Activated T-cell treated with anti-CD3 and anti-CD28 coated beads, Interleukin-2, amount 50 U/mL, for 72 hours (primary cell): ENCODE data around the gene CDT1. TPM values are rescaled to one million over a fixed set of nuclear protein-coding genes. Genes with fewer than 3 reads are reported as not detected.

Source experiments
- ATAC-seq, 2 donors: fragments of 150-1000 bp; cut with Tn5 transposase; replicated peaks in 1 of 2; 2 replicates each; pipeline ENCODE4 v1.10.0; 2021; ENCODE audit warnings: moderate library complexity in 2 of 2, mild to moderate bottlenecking in 1 of 2
- DNase-seq, 2 donors: peaks; one replicate each; pipeline ENCODE4 v3.0.0; 2021 to 2022; ENCODE audit warnings: mixed read lengths in 1 of 2
- H3K27ac Mint-ChIP-seq: one replicate; pipeline ENCODE4 v1.8.0; 2022; ENCODE audit warnings: mild to moderate bottlenecking, moderate library complexity, mixed read lengths
- H3K27me3 Mint-ChIP-seq: one replicate; pipeline ENCODE4 v1.8.0; 2022; ENCODE audit warnings: low read depth, mixed read lengths
- H3K36me3 Mint-ChIP-seq, 2 donors: one replicate each; pipeline ENCODE4 v1.8.0; 2022; ENCODE audit warnings: mixed read lengths in 2 of 2, mild to moderate bottlenecking in 1 of 2; ENCODE audit not compliant: insufficient read depth in 2 of 2
- H3K4me1 Mint-ChIP-seq: one replicate; pipeline ENCODE4 v1.8.0; 2022; ENCODE audit warnings: low read depth, mixed read lengths
- H3K4me3 Mint-ChIP-seq, 2 donors: one replicate each; pipeline ENCODE4 v1.8.0; 2022; ENCODE audit warnings: mild to moderate bottlenecking in 2 of 2, mixed read lengths in 2 of 2, moderate library complexity in 2 of 2
- H3K9me3 Mint-ChIP-seq, 2 donors: one replicate each; pipeline ENCODE4 v1.8.0; 2022; ENCODE audit warnings: mixed read lengths in 2 of 2
- total RNA-seq, 2 donors: library from RNA; stranded (reverse); gene quantifications; one replicate each; pipeline ENCODE4 v1.2.3, GENCODE V29; 2022

CDT1 gene
- total RNA-seq = 100 to 1,000 TPM; 167 to 172 TPM

DNA sequence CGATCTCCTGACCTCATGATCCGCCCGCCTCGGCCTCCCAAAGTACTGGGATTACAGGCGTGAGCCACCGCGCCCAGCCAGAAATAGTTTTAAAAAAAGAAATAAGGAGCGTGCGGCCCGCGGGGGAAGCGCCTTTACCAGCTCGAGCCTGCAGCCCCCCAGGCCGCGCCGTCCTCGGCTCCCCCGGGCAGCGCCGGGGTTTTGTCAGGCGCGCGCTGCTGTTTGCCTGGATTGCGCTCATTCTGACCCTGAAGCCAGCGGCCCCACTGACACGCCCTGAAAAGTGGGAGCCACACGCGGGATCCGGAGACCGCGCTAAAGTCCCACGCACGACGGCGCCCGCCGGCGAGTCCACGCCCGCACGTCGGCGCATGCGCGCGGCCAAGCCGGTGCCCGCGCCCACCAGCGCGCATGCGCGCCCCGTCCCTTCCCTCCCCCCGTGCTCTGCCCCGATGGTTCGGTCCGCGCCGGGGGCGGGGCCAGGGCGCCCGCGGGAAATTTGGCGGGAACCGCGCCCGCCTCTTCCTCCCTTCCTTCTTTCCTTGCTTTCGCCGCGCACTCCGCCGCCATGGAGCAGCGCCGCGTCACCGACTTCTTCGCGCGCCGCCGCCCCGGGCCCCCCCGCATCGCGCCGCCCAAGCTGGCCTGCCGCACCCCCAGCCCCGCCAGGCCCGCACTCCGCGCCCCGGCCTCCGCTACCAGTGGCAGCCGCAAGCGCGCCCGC is at the start of gene CDT1:
TSS of gene CDT1 (plus strand) at position 526 of the 724 bp plus-strand sequence. CDS start at position 569, 43 bp downstream.
- peak; percentile 80 to 92 for DNase-seq
- Mint-ChIP-seq H3K27ac (peak within 1 kb of the TSS; percentile 95), H3K36me3 (no peaks in the 10 kb centered on the region), H3K4me1 (peaks cover 28% of the 10 kb centered on the region), H3K9me3 (no peaks in the 10 kb centered on the region), H3K27me3 (no peaks in the 10 kb centered on the region), H3K4me3 (peak within 1 kb of the TSS; percentile 88 to 89)
- ATAC-seq = peak; percentile 49 to 55

DNA sequence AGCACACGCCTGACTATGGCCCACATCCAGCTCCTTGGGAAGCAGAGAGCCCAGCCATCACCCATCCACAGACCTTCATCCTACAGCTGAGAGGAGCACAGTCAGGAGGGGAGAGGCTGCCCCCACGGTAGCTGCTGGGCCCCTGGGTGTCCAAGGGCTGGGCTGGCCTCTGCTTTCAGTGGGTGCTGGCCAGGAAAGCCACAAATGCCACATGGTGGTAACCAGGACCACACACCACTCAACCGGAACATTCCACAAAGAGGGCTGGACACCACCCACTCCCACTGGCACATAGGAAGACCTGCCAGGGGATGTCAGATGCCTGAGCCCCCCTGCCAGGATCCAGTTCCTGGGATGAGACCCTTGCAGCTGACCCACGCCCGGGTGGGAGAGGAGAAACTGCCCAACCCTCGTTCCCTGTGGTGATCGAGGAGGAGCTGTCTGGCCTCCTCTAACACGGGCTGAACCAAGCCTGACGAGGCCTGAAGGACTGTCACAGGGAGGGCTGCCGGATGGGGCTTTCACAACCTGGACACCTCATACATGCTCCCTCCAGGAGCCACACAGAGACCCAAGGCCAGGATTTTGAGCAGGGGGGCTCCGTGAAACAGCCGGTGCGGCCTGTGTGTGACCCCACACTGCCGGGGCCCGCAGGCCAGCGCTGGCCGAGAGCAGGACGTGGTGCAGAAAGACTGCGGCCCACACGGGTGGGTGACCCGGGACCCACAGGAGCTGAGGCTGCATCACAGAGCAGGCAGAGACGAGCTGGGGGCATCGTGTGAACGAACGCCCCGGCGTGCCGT is 49.3 kb upstream of the CDT1 start:
- Mint-ChIP-seq H3K9me3 (no peaks in the 10 kb centered on the region), H3K27ac (no peak overlapping the region), H3K4me3 (no peak overlapping the region), H3K4me1 (peaks cover 8% of the 10 kb centered on the region), H3K27me3 (no peaks in the 10 kb centered on the region), H3K36me3 (no peaks in the 10 kb centered on the region)
- DNase-seq (no peak), ATAC-seq (no peak)

GRCh38 chr16:88754912-88755744 is 48.5 kb upstream of the CDT1 start:
- no peak for ATAC-seq
- H3K27ac Mint-ChIP-seq = no peak overlapping the region
- no peaks in the 10 kb centered on the region for H3K27me3 Mint-ChIP-seq
- DNase-seq = no peak
- H3K36me3 Mint-ChIP-seq = no peaks in the 10 kb centered on the region
- peaks cover 11% of the 10 kb centered on the region for H3K4me1 Mint-ChIP-seq
- H3K9me3 Mint-ChIP-seq = no peaks in the 10 kb centered on the region
- H3K4me3 Mint-ChIP-seq = no peak overlapping the region

DNA sequence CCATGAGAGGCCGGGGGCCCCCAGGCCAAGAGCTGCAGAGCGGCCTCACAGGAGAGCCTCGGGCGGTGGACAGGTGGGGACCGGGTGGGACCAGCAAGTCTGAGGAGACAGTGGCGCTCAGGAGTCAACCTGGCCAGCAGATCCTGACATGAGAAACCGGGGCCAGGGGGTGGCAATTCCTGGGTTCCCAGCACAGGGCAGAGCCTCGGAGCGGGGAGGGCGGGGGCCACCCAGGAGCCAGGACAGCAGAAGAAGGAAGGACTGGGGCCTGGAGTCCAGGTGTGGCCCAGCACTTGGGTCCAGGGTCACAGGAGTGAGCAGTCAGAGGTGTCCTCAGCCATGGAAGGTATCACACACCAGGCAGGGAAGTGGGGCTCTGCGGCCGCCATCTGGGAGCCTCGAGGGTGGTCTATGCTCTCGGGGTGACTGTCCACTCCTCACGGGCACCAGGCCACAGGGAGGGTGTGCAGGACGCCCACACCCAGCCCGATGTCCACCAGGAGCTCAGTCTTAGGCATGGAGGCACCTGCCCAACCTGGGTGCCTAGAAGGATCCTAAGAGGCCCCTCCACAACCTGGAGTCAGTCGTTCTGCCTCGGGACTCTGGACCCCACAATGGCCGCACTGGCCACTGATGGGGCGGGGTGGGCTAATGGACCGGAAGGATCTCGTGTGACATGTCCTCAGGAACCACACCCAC is 47.7 kb upstream of the CDT1 start:
- peak in 1 of 2 donors; percentile 15 for ATAC-seq
- no peaks in the 10 kb centered on the region for H3K27me3 Mint-ChIP-seq
- no peak overlapping the region for H3K27ac Mint-ChIP-seq
- no peaks in the 10 kb centered on the region for H3K36me3 Mint-ChIP-seq
- no peak for DNase-seq
- peaks cover 11% of the 10 kb centered on the region for H3K4me1 Mint-ChIP-seq
- H3K4me3 Mint-ChIP-seq = no peak overlapping the region
- no peaks in the 10 kb centered on the region for H3K9me3 Mint-ChIP-seq

DNA sequence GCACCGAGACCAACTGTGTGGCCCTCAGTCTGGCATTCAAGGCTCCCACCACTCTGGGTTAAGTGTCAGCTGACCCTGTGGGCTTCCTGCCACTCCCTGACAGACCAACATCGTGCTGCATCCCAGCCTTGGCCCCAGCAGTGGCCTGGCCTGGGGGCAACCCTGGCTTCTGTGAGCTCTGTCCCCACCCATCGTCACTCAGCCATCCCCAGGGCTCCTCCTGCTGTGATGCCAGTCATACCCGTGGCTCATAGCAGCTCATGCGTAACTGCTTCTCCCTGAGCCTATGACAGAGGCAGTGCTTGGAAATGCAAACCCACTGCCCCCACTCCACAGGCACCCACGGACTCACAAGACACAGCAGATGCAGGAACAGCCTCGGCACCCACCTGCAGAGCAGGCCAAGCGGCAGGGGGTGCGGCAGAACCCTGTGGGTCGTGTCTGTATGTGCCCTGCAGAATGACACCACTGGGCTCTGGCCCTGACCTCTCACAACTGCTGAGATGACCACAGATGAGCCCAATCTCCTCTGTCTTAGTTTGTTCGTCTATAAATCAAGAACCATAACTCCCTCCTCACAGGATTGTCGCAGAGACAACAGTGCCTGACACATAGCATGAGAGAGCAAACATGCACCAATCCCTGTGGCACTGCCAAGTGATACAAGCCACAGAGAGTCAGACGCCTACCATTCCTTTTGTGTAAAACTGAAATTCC is 45.2 kb upstream of the CDT1 start:
- no peaks in the 10 kb centered on the region for H3K9me3 Mint-ChIP-seq
- peaks cover 11% of the 10 kb centered on the region for H3K4me1 Mint-ChIP-seq
- peak overlapping the region; percentile 14 for H3K27ac Mint-ChIP-seq
- DNase-seq (no peak), ATAC-seq (no peak)
- no peaks in the 10 kb centered on the region for H3K27me3 Mint-ChIP-seq
- no peaks in the 10 kb centered on the region for H3K36me3 Mint-ChIP-seq
- no peak overlapping the region for H3K4me3 Mint-ChIP-seq

DNA sequence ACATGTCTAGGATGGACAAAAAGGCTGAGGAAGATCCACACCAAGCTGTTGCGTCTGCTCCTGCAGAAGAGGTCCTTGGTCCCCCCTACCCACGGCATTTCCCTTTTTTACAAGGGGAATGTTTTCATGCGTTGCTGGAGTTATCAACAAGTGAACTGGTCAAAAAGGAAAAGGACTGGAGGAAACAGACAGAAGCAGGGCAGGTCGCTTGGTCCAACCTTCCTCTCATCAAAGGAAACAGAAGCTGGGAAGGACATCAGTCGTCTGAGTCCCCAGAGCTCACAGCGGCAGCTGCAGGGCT is 44.7 kb upstream of the CDT1 start:
- DNase-seq = no peak
- Mint-ChIP-seq H3K4me3 (peak overlapping the region in 1 of 2 donors; percentile 66), H3K27me3 (no peaks in the 10 kb centered on the region), H3K27ac (no peak overlapping the region), H3K4me1 (peaks cover 11% of the 10 kb centered on the region), H3K9me3 (no peaks in the 10 kb centered on the region), H3K36me3 (no peaks in the 10 kb centered on the region)
- no peak for ATAC-seq

- ATAC-seq (peak; percentile 69 to 76), DNase-seq (peak; percentile 50 to 54)
- H3K4me3 Mint-ChIP-seq = peak overlapping the region; percentile 66 to 71
- no peaks in the 10 kb centered on the region for H3K36me3 Mint-ChIP-seq
- H3K27ac Mint-ChIP-seq = peak overlapping the region; percentile 91
- H3K4me1 Mint-ChIP-seq = peaks cover 11% of the 10 kb centered on the region
- no peaks in the 10 kb centered on the region for H3K9me3 Mint-ChIP-seq
- no peaks in the 10 kb centered on the region for H3K27me3 Mint-ChIP-seq
Observed at GRCh38 chr16:88759245-88759975, 44.2 kb upstream of the CDT1 start.

- Mint-ChIP-seq H3K27ac (no peak overlapping the region), H3K4me1 (peaks cover 11% of the 10 kb centered on the region), H3K9me3 (no peaks in the 10 kb centered on the region), H3K36me3 (no peaks in the 10 kb centered on the region), H3K4me3 (no peak overlapping the region), H3K27me3 (no peaks in the 10 kb centered on the region)
- no peak for DNase-seq
- no peak for ATAC-seq
Observed at GRCh38 chr16:88759976-88760350, 43.6 kb upstream of the CDT1 start.

DNA sequence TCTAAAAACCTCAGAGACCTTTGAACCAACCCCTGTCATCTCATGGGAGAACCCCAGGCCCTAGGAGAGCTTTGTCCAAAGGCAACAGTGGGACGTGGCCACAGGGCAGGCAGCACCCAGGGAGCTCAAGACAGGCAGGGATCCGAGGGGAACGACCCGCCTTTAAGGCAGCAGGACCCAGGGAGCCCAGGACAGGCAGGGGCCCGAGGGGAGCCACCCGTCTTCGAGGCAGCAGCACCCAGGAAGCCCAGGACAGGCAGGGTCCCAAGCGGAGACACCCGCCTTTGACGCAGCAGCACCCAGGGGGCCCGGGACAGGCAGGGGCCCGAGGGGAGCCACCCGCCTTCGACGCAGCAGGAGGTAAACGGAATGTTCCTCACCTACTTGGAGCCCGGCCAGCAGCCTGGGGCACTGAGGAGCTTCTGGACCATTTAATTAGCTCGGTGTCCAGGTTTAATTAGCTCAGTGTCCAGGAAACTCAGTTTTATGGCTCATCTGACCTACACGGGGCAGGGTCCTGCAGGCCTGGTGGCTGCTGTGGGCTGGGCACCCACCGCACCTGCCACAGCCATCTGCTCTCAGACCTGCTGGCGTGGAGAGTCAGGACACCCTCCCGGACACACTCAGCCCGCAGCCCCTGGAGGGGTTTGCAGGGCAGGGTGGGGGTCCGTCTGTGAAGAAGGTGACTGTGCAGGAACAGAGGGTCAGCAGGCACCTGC is 43.0 kb upstream of the CDT1 start:
- Mint-ChIP-seq H3K9me3 (no peaks in the 10 kb centered on the region), H3K36me3 (no peaks in the 10 kb centered on the region), H3K4me1 (peaks cover 11% of the 10 kb centered on the region), H3K27ac (no peak overlapping the region), H3K27me3 (no peaks in the 10 kb centered on the region), H3K4me3 (no peak overlapping the region)
- no peak for ATAC-seq
- no peak for DNase-seq

- Mint-ChIP-seq H3K27me3 (no peaks in the 10 kb centered on the region), H3K4me1 (peaks cover 16% of the 10 kb centered on the region), H3K9me3 (no peaks in the 10 kb centered on the region), H3K36me3 (no peaks in the 10 kb centered on the region), H3K27ac (no peak overlapping the region), H3K4me3 (no peak overlapping the region)
- DNase-seq (no peak), ATAC-seq (no peak)
Observed at GRCh38 chr16:88761143-88761534, 42.5 kb upstream of the CDT1 start.

DNA sequence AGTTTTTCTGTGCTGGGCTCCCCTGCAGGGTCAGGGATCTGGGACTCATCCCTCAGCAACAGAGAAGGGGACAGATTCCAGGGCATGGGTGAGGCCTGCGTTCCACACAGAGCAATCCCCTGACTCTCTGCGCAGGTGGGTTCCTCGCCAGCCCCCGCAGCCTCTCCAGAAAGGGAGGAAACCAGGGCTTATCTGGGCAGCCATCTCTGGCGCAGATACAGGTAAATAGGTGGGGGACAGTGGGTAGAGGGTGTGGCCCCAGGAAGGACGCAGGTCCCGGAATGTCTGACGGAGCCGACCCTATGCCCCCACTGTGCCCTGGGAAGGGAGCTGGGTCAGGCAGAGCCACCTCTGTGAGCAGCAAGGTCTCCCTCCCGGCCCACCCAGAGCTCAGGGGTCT is 41.8 kb upstream of the CDT1 start:
- ATAC-seq = no peak
- Mint-ChIP-seq H3K4me1 (peaks cover 23% of the 10 kb centered on the region), H3K4me3 (no peak overlapping the region), H3K36me3 (no peaks in the 10 kb centered on the region), H3K27ac (no peak overlapping the region), H3K9me3 (no peaks in the 10 kb centered on the region), H3K27me3 (no peaks in the 10 kb centered on the region)
- DNase-seq = no peak
